ENCODE data around the gene GP2.
A peak's percentile ranks its signal among the peaks of the same experiment; 100 is the strongest.

Gene GP2

DNA sequence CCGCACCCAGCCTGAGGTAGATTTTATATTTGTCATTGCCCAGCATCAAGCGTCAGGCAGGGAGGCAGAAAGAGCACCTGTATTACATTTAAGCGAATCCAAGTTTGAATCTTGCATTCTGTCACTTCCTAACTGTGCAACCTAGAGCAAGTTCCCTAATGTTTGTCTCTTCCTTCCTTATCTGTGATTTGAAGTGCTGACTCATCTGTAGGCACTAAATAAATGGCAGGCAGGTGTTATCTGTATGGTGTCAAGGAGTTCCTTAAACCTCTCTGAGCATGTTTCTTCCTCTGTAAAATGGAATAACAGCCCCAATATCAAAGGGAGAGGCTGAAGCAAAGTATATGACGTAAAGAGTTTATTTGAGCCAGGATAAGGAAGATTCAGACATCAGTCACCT is 24.3 kb downstream of the GP2 start:
- DNase-seq (ENCODE audit: low spot score): no peak

DNA sequence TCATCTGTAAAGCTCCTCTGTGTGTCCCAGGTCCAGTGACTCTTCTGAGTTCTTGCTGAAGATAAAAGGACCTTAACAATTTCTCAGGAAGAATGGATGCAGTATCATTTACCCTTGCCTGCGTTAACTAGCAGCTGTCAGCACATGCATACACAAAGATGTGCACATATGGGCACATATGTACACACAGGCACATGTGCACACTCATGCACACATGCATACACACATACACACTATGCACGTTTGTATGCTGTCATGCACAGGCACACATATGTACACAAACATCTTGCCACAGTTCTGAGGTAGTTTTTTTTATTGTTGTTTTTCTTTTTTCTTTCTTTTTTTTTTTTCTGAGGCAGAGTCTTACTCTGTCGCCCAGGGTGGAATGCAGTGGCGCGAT is 24.9 kb downstream of the GP2 start:
- no peak for DNase-seq (ENCODE audit: low spot score)

DNA sequence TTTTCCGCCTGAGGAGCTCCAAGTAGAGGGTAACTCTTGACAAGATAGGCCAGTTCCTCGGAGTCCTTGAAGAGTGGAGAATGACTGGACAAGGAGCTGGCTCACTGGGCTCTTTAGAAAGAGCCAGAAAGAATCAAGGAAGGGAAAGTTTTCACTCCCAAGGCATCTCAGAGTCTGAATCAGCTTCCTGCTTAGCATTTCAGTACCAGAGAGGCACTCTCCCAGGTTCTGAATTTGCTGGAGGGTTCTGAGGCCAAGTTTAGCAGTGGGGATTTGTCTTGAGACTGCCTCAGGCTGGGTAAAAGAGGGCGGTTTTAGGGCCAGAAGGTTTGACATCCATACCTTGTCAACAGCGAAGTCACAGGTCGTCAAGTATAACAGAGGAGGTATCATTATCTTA is 25.5 kb downstream of the GP2 start:
- no peak for DNase-seq (ENCODE audit: low spot score)

DNA sequence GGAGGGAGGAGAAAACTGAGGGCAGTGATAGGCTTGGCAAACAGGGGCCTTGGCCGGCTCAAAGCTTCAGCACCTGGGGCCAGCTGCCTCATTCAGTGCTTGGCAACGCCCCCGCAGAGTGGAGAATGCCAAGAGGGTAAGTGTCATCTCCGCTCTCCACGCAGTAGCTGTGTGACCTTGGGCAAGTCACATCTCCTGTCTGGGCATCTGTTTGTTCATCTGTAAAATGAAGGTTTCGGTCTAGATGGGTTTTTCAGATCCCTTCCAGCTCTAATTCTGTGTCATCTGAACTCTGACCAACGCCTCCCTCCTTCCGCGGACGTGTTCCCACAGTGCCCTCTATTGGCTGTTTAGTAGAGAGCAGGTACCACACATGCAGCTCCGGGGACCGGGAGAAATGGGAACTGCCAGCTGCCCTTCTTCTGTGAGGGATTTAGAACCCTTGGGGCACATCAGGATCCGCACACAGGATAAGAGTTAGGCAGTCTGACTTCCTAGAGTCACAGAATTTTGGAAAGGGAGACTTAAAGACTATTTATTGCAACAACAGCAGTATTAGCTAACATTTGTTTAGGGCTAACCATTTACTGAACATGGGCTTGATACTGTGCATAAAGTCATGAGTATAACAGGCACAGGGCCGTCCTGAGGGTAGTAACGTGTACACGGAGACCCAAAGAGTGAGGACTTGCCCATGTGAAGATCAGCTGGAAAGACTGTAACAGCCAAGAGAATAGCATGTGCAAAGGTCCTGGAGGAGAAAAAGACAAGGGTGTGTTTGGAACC is 26.8 kb downstream of the GP2 start:
- DNase-seq (ENCODE audit: low spot score): peak; percentile 66

DNA sequence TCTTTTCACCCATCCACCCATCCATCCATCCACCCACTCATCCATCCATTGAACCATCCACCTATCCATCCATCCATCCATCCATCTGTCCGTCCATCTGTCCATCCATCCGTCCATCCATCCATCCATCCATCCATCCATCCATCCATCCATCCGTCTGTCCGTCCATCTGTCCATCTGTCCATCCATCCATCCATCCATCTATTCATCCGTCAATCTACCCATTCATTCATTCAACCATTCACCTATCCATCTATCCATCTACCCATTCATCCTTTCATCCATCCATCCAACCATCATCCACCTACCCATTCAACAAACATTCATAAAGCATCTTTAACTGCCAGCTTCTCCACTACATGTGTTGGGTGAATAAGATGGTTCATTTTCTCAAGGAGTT is 28.9 kb downstream of the GP2 start:
- DNase-seq (ENCODE audit: low spot score): no peak

DNA sequence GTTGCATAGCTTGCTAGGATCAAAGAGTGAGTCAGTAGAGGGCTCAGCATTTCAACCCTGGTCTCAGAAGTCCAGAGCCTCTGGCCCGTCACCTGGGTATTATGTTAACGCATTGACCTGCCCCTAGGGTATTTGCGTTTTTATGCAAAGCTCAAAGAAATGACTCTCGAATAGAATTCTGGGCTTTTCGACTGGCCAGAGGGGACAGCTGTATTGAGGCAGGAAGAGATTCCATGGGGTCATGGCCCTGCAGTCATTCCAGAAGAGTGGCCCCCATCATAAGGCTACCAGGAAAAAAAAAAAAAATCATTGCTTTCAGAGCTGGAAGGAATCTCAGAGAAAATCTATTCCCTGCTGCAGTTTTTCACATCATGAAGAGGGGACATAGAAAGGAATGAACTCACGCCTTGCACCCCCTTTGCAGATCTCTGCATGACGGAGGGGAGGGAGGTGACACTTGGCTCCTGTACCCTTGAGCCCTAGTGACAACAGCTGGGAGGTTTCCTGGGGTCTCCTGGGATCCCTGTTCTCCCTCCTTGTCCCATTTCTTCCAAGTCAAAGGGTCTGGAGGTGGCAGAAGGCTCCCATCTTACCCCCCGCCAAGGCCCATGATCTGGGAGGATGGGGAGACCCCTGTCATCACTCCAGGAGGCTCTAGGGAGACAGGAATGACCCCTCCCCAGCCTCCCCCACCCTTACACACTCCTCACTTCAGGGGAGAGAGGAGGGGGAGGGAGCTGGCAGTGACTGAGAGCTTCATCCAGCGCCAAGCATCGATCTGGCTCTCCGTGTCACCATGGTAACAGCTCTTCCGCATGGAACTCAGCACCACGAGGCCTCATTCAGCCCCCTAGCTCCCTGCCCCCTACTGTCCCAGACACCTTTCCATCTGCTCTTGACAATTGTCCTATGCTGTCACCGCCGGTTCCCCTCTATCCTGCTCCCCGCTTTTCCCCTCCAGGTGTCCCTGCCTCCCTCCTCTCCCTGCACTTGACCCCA is 35.8 kb downstream of the GP2 start:
- no peak for DNase-seq (ENCODE audit: low spot score)

DNA sequence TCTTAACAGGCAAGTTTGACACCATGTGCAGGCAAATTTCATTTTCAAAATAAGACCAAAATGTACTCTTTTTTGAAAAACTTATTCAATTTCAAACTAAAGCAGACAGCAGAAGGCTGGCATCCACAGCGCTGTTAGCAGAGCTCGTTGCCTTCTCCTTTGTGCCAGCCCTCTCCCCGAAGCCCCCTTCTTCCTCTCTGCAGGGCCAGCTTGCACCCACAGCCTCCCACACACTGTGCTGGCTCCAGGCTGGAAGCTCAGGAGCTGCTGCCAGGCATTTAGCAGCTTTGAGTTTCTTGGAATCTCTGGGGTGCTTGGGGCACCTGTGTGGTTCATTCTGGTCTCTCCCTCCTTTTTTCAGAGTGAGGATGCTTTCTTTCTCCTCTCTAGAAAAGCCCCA is 37.7 kb downstream of the GP2 start:
- no peak for DNase-seq (ENCODE audit: low spot score)

DNA sequence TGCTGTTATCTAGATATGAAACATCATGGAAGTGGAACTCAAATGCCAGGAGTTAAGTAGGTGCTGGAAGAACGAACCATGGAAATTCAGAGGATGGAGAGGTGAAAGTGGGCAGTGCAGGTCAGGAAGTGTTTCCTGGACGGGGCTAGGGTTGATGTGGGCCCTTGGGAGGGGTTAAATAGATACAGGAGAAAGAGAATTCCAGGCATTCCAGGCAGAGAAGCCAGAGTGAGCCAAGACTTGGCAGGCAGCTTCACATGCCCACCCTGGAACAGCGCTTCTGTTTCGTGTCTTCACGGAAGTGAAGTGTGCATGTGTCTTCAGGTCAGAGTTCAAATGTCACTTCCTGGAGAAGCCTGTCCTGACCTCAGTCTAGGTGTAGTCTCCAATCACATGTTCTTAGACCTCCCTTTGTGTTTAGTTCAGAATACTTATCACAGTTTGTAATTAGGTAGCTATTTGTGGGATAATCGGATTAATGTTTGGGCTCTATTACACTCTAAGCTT is 41.3 kb downstream of the GP2 start:
- DNase-seq (ENCODE audit: low spot score): no peak

DNA sequence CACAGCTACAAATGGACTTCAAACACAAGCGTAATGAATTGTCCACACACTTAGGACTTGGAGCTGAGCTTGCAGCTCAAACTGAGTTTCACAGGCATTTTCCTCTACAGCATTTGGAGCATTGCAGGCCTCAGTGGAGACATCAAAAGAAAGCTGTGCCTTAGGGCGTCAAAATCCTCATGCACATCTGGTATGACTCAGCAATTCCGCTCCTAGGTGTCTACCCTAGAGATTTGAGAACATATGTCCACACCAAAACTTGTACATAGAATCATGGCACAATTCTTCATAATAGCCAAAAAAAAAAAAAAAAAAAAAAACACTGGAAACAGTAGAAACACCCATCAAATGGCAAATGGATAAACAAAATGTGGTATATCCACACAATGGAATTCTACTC is 47.1 kb downstream of the GP2 start:
- no peak for DNase-seq (ENCODE audit: low spot score)

DNA sequence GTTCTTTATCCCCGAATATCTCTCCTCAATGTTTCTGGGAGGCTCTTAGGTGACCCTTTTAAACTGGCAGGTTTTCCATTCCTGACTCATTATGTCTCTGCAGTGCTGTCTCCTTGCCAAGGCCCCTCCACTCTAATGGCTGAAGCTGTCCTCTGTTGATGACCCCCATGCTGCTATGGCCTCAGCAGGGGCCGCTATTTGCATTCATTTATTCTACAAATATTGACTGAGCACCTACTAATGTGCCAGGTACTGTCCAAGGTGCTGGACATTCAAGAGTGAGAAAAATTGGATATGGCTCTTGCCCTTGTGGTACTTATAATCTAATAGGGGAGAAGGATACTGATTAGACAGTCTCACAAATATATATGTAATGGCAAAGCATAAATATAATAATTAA is 55.4 kb downstream of the GP2 start:
- DNase-seq (ENCODE audit: low spot score): no peak

DNA sequence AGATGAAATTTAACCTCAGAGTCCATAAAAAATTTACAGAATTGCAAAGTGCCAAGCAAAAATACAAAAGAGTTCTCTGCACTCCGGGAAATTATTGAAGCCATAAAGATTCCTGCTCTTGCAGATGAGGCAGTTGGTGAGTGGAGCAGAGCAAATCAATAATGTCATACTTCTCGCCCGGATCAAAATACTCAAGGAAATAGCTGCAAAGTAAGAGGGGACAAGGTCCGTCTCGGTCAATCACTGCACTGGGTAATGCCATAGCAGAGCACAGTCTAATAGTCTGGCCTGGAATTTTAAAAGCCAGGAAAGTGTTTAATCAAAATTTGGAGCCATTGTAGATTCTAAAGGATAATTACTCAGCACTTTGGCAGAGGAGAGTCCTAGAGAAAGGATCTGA is 58.9 kb downstream of the GP2 start:
- no peak for DNase-seq (ENCODE audit: low spot score)

DNA sequence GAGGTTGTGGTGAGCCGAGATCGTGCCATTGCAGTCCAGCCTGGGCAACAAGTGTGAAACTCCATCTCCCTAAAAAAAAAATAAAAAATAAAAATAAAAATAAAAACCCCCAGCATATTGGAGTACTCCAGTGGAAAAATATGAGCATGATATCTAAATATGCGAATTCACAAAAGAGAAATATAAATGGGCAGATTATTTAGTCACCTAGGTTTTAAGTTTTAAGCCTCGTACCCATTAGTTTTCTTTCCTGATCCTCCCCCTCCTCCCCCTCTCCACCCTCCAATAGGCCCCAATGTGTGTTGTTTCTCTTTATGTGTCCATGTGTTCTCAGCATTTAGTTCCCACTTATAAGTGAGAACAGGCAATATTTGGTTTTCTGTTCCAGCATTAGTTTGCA is 62.3 kb downstream of the GP2 start:
- DNase-seq (ENCODE audit: low spot score): no peak

DNA sequence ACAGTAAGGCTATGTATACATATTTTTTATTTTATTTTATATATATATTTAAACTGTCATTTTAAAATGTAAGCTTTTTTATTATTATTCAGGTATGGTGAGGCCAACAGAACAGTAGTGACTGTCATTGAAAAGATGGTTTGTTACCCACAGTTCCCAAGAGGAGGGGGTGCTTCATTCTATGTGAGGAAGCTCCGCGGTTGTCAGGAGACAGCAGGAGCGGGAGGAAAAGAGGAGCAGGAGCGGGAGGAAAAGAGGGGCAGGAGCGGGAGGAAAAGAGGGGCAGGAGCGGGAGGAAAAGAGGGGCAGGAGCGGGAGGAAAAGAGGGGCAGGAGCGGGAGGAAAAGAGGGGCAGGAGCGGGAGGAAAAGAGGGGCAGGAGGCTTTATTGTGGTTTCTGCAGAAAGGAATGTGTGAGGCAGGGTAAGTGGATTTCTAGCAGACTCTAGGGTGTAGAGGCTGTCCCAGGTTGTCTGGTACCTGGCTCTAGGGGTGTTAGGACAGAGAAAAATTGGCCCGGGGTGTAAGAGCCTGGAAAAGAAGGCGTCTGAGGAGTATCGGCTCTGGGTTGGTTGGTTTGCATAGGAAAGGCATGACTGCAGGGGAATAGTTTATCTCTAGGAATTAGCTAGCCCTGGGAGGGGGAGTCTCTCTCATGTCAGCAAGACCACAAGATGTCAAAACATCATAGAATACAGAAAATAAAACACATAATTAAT is 64.0 kb downstream of the GP2 start:
- DNase-seq (ENCODE audit: low spot score): no peak

DNA sequence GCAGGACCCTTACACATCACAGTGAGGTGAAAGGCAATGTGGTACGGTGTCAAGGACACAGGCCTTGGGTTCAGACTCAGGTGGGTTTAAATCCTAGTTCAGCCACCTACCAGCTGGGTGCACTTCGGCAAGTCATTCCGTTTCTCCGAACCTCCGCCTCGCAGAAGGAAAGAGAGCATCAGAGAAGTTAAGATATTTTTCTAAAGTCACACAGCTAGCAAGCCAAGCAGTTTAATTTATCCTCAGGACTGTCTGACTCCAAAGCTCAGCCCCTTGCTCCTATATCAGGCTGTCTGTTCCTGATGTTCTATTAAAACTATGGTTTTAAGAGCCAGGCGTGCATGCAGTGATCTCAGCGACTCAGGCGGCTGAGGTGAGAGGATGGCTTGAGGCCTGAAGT is 65.1 kb downstream of the GP2 start:
- DNase-seq (ENCODE audit: low spot score): no peak

DNA sequence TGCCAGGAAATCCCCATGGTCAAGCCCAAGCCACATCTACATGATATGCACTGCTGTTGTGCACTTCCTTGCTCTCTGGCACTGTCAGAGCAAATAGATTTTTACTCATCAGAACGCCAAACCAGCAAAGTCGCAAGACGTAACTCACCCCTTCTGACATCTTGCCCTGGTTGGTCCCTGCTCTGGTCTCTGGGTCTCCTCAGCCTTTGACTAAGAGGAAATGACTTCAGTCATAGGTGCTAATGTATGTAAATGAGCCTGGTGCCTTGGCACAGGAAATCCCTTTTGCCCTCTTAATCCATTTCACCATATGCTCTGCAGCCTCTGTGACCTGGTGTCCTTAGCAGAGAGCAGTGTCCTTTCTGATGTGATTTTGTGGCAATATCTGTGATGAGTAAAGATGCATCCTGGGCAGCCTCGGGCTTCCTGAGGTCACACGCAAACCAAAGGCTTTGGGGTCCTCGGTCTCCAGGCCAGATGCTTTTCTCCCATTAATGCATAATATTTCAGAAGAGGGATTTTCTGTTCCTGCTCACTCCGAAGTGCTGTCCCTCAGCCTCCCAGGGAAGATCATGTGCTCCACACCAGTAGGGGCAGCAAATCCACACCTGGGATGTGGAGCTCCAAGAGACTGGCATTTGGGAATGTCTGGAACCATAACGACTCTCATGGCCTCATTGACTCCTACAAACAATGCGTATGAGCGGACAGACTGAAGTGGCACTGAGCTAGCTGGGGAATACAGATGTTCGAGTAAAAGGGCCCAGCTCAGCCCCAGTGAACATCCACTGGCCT is 66.9 kb downstream of the GP2 start:
- no peak for DNase-seq (ENCODE audit: low spot score)

All from COLO829 (cell line).